NOMO-1 treated with dmso at 0.1 percent for 144 hours (cell line): ENCODE data around the gene C20orf96.
A peak's percentile ranks its signal among the peaks of the same experiment; 100 is the strongest.
"Not testable (repeated sequence)": the region's sequence is repeated elsewhere in the genome, so short reads cannot be mapped to it uniquely, and the experiment has no call there.

Experiments
- DNase-seq: peaks from one replicate; lab custom pipeline; 2025; ENCODE audit not compliant: unreplicated experiment; lab: John Stamatoyannopoulos, UW

C20orf96 gene

GRCh38 chr20:278607-279571 is 11.7 kb downstream of the C20orf96 start:
- no peak for DNase-seq

GRCh38 chr20:278181-278580 is 12.4 kb downstream of the C20orf96 start:
- DNase-seq: no peak

GRCh38 chr20:277496-277781 is 13.1 kb downstream of the C20orf96 start:
- DNase-seq: no peak

- no peak for DNase-seq
Measured at GRCh38 chr20:276620-277495, 13.7 kb downstream of the C20orf96 start.

DNA sequence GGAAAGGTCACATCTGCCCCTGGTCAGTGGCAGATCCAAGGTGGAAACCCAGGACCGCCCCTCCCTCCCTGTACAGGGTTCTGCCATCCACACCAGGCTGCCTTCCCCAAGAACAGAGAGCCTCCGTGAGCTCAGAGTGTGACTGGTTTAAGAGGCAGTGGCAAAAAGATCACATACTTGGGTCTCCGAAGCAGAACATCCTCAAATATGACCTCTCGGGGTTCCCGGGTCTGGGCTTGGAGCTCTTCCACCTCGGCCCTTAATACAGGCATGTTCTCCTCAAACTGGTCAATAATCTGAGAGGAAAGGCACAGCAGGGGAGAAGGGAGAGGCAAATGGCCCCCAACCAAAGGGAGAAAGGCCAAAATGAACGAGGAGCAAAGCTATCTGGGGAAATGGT is 14.8 kb downstream of the C20orf96 start:
- no peak for DNase-seq

GRCh38 chr20:273884-274283 is 16.7 kb downstream of the C20orf96 start:
- no peak for DNase-seq

GRCh38 chr20:272718-273117 is 17.8 kb downstream of the C20orf96 start:
- no peak for DNase-seq

DNA sequence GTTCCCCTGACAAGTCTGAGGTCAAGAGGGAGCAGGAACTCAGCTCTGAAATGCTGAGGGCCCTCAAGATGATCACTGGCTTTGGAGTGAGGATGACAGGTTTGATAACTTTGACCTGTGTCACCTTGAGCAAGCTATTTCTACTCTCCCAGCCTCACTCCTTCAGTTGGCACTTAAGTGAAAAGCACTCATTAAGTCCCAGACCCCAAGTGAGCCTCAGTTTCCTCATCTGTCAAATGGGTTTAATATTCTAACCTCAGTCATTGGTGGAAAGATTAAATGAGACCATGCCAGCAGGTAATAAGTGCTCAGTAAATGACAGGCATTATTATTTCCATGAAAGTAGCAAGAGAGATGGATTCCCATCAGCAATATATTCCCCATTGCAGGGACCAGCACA is 19.0 kb downstream of the C20orf96 start:
- no peak for DNase-seq

GRCh38 chr20:271069-271468 is 19.5 kb downstream of the C20orf96 start:
- no peak for DNase-seq

GRCh38 chr20:270517-270916 is 20.0 kb downstream of the C20orf96 start:
- DNase-seq: no peak

DNA sequence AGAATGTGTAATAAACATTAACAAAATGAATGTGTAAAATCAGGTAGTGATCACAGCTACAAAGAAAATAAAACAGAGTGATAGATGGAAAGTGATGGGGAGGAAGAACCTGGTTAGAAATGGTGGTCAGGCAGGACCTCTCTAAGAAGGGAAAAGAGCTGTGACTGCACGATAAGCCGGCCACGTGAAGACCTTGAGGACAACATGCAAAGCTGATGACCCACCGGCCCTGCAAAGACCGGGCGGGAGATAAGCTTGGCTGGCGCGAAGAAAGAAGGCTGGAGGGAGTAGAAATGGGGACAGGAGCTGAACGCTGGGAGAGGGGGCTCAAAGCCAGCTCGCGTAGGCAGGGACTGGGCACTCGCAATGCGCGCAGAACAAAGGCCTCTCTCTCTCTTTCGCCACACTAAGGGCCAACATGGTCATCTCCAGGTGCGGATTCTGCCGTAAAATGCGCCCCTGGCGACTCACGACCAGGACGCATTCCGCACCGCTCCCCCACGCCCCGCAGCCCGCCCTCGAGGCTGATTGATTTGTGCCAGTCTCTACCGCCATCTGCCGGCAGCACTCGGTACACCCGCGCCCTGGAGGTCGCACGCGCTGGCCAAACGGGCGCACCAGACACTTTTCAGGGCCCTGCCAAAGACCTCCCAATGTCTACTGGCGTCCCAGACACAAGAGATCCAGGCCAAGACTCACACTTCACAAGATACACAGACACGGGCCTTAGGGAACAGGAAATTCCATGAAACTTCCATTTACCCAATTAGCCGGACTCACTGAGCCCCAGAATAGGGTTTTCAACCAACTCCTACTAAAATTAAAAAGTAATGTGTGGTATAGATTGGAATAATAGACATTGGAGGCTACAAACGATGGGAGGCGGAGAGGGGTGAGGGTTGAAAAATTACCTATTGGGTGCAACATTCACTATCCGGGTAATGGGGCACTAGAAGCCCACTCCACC is 23.7 kb downstream of the C20orf96 start:
- peak; percentile 85 for DNase-seq

GRCh38 chr20:263701-264100 is 26.8 kb downstream of the C20orf96 start:
- no peak for DNase-seq

GRCh38 chr20:259981-260380 is 30.6 kb downstream of the C20orf96 start:
- DNase-seq: no peak

DNA sequence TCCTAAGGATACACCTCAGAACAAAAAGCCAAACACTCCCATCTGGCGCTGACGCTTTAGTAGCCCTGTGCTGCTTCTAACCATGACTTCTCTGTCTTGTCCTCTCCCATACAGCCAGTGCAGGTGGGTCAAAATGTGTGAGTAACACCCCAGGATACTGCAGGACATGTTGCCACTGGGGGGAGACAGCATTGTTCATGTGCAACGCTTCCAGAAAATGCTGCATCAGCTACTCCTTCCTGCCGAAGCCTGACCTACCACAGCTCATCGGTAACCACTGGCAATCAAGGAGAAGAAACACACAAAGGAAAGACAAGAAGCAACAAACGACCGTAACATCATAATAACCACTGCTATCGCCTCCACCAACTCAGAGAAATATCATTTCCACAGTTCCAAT is 31.6 kb downstream of the C20orf96 start:
- DNase-seq: no peak

DNA sequence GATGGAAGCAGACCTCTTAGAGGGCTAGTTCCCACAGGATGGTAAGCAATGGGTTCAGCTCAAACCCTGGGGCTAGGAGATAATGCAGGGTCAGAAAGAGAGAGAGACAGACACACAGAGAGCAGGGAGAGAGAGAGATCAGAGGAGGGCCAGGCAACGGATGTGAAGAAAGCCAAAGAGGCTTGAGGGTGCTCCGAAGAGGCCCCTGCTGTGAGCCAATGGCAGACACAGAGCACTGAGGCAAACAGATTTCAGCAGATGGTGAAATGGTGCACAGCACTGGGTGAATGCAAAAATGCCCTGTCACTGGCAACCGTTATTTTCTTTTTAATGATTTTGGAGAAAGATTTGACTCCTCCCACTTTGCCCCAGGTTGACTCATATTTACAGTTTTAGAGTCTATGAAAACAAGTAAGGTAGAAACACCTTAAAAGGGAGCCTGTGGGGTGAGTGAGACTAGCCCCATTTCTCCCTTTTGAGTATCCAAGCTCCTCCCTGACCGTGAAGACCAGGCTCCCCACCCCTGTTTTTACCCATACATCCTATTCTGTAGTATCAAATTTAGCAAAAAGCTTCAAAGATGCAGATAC is 32.2 kb downstream of the C20orf96 start:
- no peak for DNase-seq

- DNase-seq: no peak
Measured at GRCh38 chr20:257419-257818, 33.1 kb downstream of the C20orf96 start, which contains the start of gene DEFB132. Gene DEFB132 (plus strand): TSS chr20:257724. CDS start chr20:257779, 55 bp downstream.

- not testable (repeated sequence) for DNase-seq
Measured at GRCh38 chr20:253447-253846, 37.1 kb downstream of the C20orf96 start.

- no peak for DNase-seq
Measured at GRCh38 chr20:252801-253200, 37.7 kb downstream of the C20orf96 start.

GRCh38 chr20:251354-251753 is 39.2 kb downstream of the C20orf96 start:
- no peak for DNase-seq

DNA sequence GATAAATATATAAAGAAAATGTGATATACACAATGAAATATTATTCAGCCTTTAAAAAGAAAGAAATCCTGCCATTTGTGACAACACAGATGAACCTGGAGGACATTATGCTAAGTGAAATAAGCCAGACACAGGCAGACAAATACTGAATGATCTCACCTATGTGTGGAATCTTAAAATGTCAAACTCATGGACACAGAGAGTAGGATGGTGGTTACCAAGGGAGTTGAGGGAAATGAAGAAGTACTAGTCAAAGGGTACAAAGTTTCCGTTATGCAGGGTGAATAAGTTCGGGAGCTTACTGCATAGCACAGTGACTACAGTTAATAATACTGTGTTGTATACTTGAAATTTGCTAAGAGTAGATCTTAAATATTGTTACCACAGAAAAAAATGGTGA is 47.6 kb downstream of the C20orf96 start:
- DNase-seq: no peak
